Testis (tissue), 2 donors: ENCODE data around the gene LPP.

Experiments
- POLR2A ChIP-seq: fragments of 450-650 bp; IDR thresholded peaks from one replicate; pipeline ENCODE4 v1.6.1; 2017; ENCODE audit warnings: antibody characterized with exemption, mild to moderate bottlenecking, moderate library complexity
- TF ChIP-seq, protein P1 (sequence below), 3 experiments: fragments of 450-650 bp in 2 of 3; fragments of 200-600 bp in 1 of 3; sonication (generic) in 1 of 3; IDR thresholded peaks; one replicate each; pipeline ENCODE4 v1.5.1; 2016 to 2019; ENCODE audit warnings: antibody characterized with exemption in 3 of 3, mild to moderate bottlenecking in 2 of 3, moderate library complexity in 1 of 3

DNA sequence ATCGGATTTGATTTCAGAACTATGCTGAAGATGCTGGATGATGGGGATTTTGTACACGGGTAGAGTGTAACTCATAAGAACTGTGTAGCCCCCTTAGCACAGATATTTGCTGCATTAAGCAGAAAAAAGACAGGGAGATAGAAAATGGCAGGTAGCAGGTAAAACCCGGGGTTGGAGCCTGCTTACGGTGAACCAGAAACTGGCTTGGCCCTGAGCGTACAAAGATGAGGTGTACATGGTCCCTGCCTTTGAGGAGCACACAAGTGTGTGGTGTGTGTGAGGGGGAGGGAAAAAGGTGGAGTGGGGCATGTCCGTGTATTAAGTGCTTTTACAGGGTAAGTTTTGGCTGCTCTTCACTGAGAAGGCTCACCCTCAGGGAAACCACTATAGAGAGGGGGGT is 3.5 kb downstream of the LPP start:
- TF ChIP-seq POLR2A: no peak
- TF ChIP-seq, protein P1, sequence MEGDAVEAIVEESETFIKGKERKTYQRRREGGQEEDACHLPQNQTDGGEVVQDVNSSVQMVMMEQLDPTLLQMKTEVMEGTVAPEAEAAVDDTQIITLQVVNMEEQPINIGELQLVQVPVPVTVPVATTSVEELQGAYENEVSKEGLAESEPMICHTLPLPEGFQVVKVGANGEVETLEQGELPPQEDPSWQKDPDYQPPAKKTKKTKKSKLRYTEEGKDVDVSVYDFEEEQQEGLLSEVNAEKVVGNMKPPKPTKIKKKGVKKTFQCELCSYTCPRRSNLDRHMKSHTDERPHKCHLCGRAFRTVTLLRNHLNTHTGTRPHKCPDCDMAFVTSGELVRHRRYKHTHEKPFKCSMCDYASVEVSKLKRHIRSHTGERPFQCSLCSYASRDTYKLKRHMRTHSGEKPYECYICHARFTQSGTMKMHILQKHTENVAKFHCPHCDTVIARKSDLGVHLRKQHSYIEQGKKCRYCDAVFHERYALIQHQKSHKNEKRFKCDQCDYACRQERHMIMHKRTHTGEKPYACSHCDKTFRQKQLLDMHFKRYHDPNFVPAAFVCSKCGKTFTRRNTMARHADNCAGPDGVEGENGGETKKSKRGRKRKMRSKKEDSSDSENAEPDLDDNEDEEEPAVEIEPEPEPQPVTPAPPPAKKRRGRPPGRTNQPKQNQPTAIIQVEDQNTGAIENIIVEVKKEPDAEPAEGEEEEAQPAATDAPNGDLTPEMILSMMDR (IDR thresholded peaks at IDR 0.05): no peak
